SH-SY5Y (cell line): ENCODE measurements around the gene C12orf50.

Experiments
- GATA2 ChIP-seq: IDR thresholded peaks from 2 replicates; pipeline ENCODE4 v1.6.1; 2011; ENCODE audit warnings: mild to moderate bottlenecking, low read depth, low read length
- GATA3 ChIP-seq: IDR thresholded peaks from 2 replicates; pipeline ENCODE4 v1.6.1; 2011; ENCODE audit warnings: low read depth, mild to moderate bottlenecking, low read length, moderate library complexity

GRCh38 chr12:88037770-88038169, 8.6 kb upstream of the C12orf50 start:
- TF ChIP-seq GATA3: no peak
- no peak for TF ChIP-seq GATA2
